Activated effector memory CD4-positive, alpha-beta T cell treated with anti-CD3 and anti-CD28 coated beads, Interleukin-2, amount 50 U/mL, for 16 hours (primary cell): ENCODE data around the gene UBE2B.
"Not testable (repeated sequence)": the region's sequence is repeated elsewhere in the genome, so short reads cannot be mapped to it uniquely, and the experiment has no call there.

Experiments
- DNase-seq: peaks from one replicate; pipeline ENCODE4 v3.0.0-alpha.2; 2020

UBE2B gene

GRCh38 chr5:134370871-134371833, at the start of gene UBE2B:
Gene UBE2B, plus strand, starts transcription at chr5:134371569. Its CDS starts 27 bp downstream, at chr5:134371596.
- peak; percentile 99 for DNase-seq

- DNase-seq, result no peak
Measured at GRCh38 chr5:134327327-134327726, 44.0 kb upstream of the UBE2B start.

GRCh38 chr5:134328619-134329018, 42.8 kb upstream of the UBE2B start:
- DNase-seq, result no peak

- not testable (repeated sequence) for DNase-seq
Measured at GRCh38 chr5:134336833-134337232, 34.5 kb upstream of the UBE2B start.

- DNase-seq, result not testable (repeated sequence)
Measured at GRCh38 chr5:134343500-134343899, 27.9 kb upstream of the UBE2B start.

- DNase-seq, result not testable (repeated sequence)
Measured at GRCh38 chr5:134345476-134345875, 25.9 kb upstream of the UBE2B start.

- DNase-seq, result no peak
Measured at GRCh38 chr5:134345996-134346395, 25.4 kb upstream of the UBE2B start.

- no peak for DNase-seq
Measured at GRCh38 chr5:134349463-134349862, 21.9 kb upstream of the UBE2B start.

- no peak for DNase-seq
Measured at GRCh38 chr5:134355681-134356080, 15.7 kb upstream of the UBE2B start.

- DNase-seq, result no peak
Measured at GRCh38 chr5:134365604-134366003, 5.8 kb upstream of the UBE2B start.

GRCh38 chr5:134370311-134370870, 978 bp upstream of the UBE2B start:
- no peak for DNase-seq

- DNase-seq, result peak; percentile 79
Measured at GRCh38 chr5:134371834-134372340, 518 bp downstream of the UBE2B start.

GRCh38 chr5:134373633-134374032, 2.3 kb downstream of the UBE2B start:
- not testable (repeated sequence) for DNase-seq

- no peak for DNase-seq
Measured at GRCh38 chr5:134374232-134374631, 2.9 kb downstream of the UBE2B start.

GRCh38 chr5:134380346-134380745, 9.0 kb downstream of the UBE2B start:
- DNase-seq, result no peak

GRCh38 chr5:134382204-134382603, 10.8 kb downstream of the UBE2B start:
- not testable (repeated sequence) for DNase-seq

GRCh38 chr5:134383980-134384697, 12.8 kb downstream of the UBE2B start:
- DNase-seq, result no peak

GRCh38 chr5:134387443-134387842, 16.1 kb downstream of the UBE2B start:
- no peak for DNase-seq

- no peak for DNase-seq
Measured at GRCh38 chr5:134392301-134392700, 20.9 kb downstream of the UBE2B start.

- no peak for DNase-seq
Measured at GRCh38 chr5:134394932-134395331, 23.6 kb downstream of the UBE2B start.

GRCh38 chr5:134396274-134396673, 24.9 kb downstream of the UBE2B start:
- no peak for DNase-seq

GRCh38 chr5:134397196-134397595, 25.8 kb downstream of the UBE2B start:
- no peak for DNase-seq

- no peak for DNase-seq
Measured at GRCh38 chr5:134398609-134399155, 27.3 kb downstream of the UBE2B start.
